CD4-positive, alpha-beta memory T cell (primary cell): Measurements from ENCODE around the gene PTPN7. TPM values are rescaled to one million over a fixed set of nuclear protein-coding genes. Genes with fewer than 3 reads are reported as not detected.
"Not testable (repeated sequence)": the region's sequence is repeated elsewhere in the genome, so short reads cannot be mapped to it uniquely, and the experiment has no call there.

Experiments used
- CTCF ChIA-PET: fragments of 350-600 bp; sonication (Branson Sonifier 250); formaldehyde crosslinking; loops from one replicate; lab custom pipeline; 2021; ENCODE audit warnings: inconsistent platforms; ENCODE audit not compliant: partially characterized antibody; lab: Charles Lee
- POLR2A ChIA-PET: fragments of 350-600 bp; sonication (Branson Sonifier 250); formaldehyde crosslinking; loops from one replicate; lab custom pipeline; 2021; ENCODE audit not compliant: partially characterized antibody; lab: Charles Lee
- DNase-seq, 5 donors: peaks; one replicate each; pipeline versions ENCODE4 v3.0.0 to v3.0.0-alpha.2; 2020 to 2022; ENCODE audit warnings: mixed read lengths in 1 of 5
- H3K27ac ChIP-seq: one replicate; pipeline ENCODE4 v1.7.0; 2013; ENCODE audit warnings: low read depth, low read length
- H3K27me3 ChIP-seq: 2 replicates; pipeline ENCODE4 v1.7.0; 2013; ENCODE audit warnings: mild to moderate bottlenecking, low read length, moderate library complexity; ENCODE audit not compliant: insufficient read depth
- H3K36me3 ChIP-seq: 2 replicates; pipeline ENCODE4 v1.7.0; 2013; ENCODE audit warnings: mild to moderate bottlenecking, low read length, moderate library complexity; ENCODE audit not compliant: insufficient read depth
- H3K4me1 ChIP-seq: 2 replicates; pipeline ENCODE4 v1.7.0; 2013; ENCODE audit warnings: mild to moderate bottlenecking, low read length, moderate library complexity; ENCODE audit not compliant: insufficient read depth
- H3K4me3 ChIP-seq, 2 donors: one replicate each; pipeline ENCODE4 v1.7.0; 2013; ENCODE audit warnings: low read length in 2 of 2, mild to moderate bottlenecking in 1 of 2
- H3K9me3 ChIP-seq, 2 donors: one replicate each; pipeline ENCODE4 v1.7.0; 2013; ENCODE audit warnings: low read length in 2 of 2, control low read depth in 1 of 2; ENCODE audit not compliant: control insufficient read depth in 1 of 2
- H3K27ac Mint-ChIP-seq, 7 donors: one replicate each; pipeline ENCODE4 v1.8.0; 2020 to 2021; ENCODE audit warnings: mixed read lengths in 7 of 7, mild to moderate bottlenecking in 6 of 7, inconsistent platforms in 3 of 7, moderate library complexity in 3 of 7
- H3K27me3 Mint-ChIP-seq, 2 donors: one replicate each; pipeline ENCODE4 v1.8.0; 2020 to 2021; ENCODE audit warnings: mixed read lengths in 2 of 2
- H3K36me3 Mint-ChIP-seq, 2 donors: one replicate each; pipeline ENCODE4 v1.8.0; 2020 to 2021; ENCODE audit warnings: mixed read lengths in 2 of 2, inconsistent platforms in 1 of 2, mild to moderate bottlenecking in 1 of 2
- H3K4me1 Mint-ChIP-seq, 4 donors: one replicate each; pipeline ENCODE4 v1.8.0; 2020 to 2021; ENCODE audit warnings: mixed read lengths in 4 of 4, mild to moderate bottlenecking in 1 of 4
- H3K4me3 Mint-ChIP-seq, 8 donors: one replicate each; pipeline ENCODE4 v1.8.0; 2020 to 2021; ENCODE audit warnings: mixed read lengths in 8 of 8, mild to moderate bottlenecking in 7 of 8, moderate library complexity in 6 of 8, inconsistent platforms in 3 of 8
- H3K9me3 Mint-ChIP-seq, 8 donors: one replicate each; pipeline ENCODE4 v1.8.0; 2020 to 2021; ENCODE audit warnings: mixed read lengths in 8 of 8, mild to moderate bottlenecking in 5 of 8, inconsistent platforms in 3 of 8, moderate library complexity in 1 of 8
- intact Hi-C: fragments of 100-400 bp; cut with micrococcal nuclease; formaldehyde crosslinking; loops from one replicate; pipeline ENCODE4 v1.15.1; 2023
- polyA plus RNA-seq, 2 donors: library from polyadenylated mRNA; unstranded; fragments of 300-500 nt; fragmentation: Illumina TruSeq; gene quantifications; one replicate each; pipeline ENCODE4 v1.2.3, GENCODE V29; 2021
- total RNA-seq, 2 experiments: library from RNA; stranded (reverse); gene quantifications; one replicate each; pipeline ENCODE4 v1.2.3, GENCODE V29; 2021

PTPN7 gene
- total and polyA plus RNA-seq, 4 experiments from 2014 or later, result 50.5 to 84.1 (median 68.0) TPM

- Mint-ChIP-seq H3K27me3 (peaks cover 7 to 16% of the 10 kb centered on the region in 2 donors), H3K4me1 (peaks cover 16 to 41% (median 19%) of the 10 kb centered on the region in 4 donors), H3K27ac (peak overlapping the region in 1 of 7 donors; percentile 71), H3K36me3 (no peaks in the 10 kb centered on the region), H3K4me3 (no peak overlapping the region), H3K9me3 (no peaks in the 10 kb centered on the region)
- no peak overlapping the region for H3K4me3 ChIP-seq
- POLR2A ChIA-PET, result no interaction called here
- peaks cover 31% of the 10 kb centered on the region for H3K4me1 ChIP-seq
- no peaks in the 10 kb centered on the region for H3K36me3 ChIP-seq
- no peaks in the 10 kb centered on the region for H3K9me3 ChIP-seq
- intact Hi-C loops, result no loop called here
- CTCF ChIA-PET, result interaction anchor here (0.7 to 1.2 kb wide), 3 partner anchors 9 to 117 kb away, joined by 3 to 4 read pairs (median 3); no protein-coding TSS in a partner anchor
- peaks cover 5% of the 10 kb centered on the region for H3K27me3 ChIP-seq
- H3K27ac ChIP-seq, result no peak overlapping the region
- DNase-seq, result no peak
Measured at GRCh38 chr1:202198366-202198724, 37.9 kb upstream of the PTPN7 start.

DNA sequence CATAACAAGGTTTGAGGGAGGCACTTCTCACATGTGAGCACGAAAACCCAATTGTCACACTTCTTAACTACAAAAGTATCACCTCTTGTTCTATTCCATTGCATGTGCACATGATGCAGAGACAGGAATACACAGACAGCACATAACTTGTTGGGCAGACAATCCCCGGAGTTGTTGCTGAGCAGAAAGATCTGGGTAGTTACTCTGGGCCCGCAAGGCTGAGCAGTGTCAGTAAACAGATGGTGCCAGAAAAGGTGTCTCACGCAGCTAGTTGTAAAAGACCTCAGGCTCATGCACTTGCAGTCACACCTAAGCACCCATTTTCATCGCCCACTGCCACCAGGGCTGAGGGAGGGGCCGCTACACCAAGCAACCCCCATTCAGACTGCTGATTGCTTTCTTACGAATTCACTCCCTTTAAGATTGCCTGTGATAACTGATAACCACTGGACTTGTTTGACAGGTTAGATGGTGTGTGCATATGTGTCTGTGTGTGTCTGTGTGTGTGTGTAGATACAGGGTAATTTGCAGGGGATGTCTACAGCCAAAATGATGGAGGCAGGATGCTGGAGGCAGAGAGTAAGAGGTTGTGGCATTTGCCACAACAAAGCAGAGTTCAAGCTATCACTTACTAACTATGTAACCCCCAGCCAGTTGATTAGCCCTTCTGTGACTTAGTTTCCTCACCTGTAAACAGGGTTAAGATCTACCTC, 37.4 kb upstream of the PTPN7 start:
- peaks cover 7 to 17% of the 10 kb centered on the region in 2 donors for H3K27me3 Mint-ChIP-seq
- DNase-seq, result peak in 1 of 5 donors; percentile 26
- peaks cover 16 to 41% (median 19%) of the 10 kb centered on the region in 4 donors for H3K4me1 Mint-ChIP-seq
- H3K27me3 ChIP-seq, result peaks cover 11% of the 10 kb centered on the region
- H3K9me3 ChIP-seq, result no peaks in the 10 kb centered on the region
- no peaks in the 10 kb centered on the region for H3K36me3 Mint-ChIP-seq
- ChIA-PET POLR2A (no interaction called here), CTCF (interaction anchor here (0.7 to 1.2 kb wide), 3 partner anchors 8 to 118 kb away, joined by 3 to 4 read pairs (median 3); no protein-coding TSS in a partner anchor)
- H3K4me1 ChIP-seq, result peaks cover 36% of the 10 kb centered on the region
- H3K9me3 Mint-ChIP-seq, result no peaks in the 10 kb centered on the region
- no peak overlapping the region for H3K27ac ChIP-seq
- no peaks in the 10 kb centered on the region for H3K36me3 ChIP-seq
- intact Hi-C loops, result no loop called here
- H3K27ac Mint-ChIP-seq, result peak overlapping the region in 1 of 7 donors; percentile 71
- no peak overlapping the region for H3K4me3 Mint-ChIP-seq
- no peak overlapping the region for H3K4me3 ChIP-seq

DNA sequence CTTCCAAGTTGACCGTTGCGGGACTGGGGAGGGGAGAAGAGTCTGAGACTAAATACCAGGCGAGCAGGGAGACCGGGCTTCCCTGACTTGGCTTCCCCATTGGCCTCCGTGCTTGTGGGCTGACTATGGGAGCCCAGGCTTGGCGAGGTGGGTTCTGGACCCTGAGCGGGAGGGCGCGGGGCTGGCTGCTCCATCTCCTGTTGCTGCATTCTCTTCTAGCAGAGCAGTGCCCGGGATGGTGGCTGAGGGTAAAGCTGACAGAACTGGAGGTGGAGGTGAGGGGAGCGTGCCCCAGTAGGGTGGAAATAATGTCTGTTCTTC, 33.9 kb upstream of the PTPN7 start:
- H3K27ac Mint-ChIP-seq, result no peak overlapping the region
- no peaks in the 10 kb centered on the region for H3K9me3 Mint-ChIP-seq
- peaks cover 12% of the 10 kb centered on the region for H3K4me1 ChIP-seq
- ChIA-PET CTCF (interaction anchor here (0.6 to 4.4 kb wide), 3 partner anchors 20 to 121 kb away, joined by 3 to 52 read pairs (median 3); no protein-coding TSS in a partner anchor), POLR2A (no interaction called here)
- H3K27me3 Mint-ChIP-seq, result peaks cover 9 to 24% of the 10 kb centered on the region in 2 donors
- H3K27ac ChIP-seq, result no peak overlapping the region
- no peaks in the 10 kb centered on the region for H3K36me3 ChIP-seq
- H3K4me3 ChIP-seq, result no peak overlapping the region
- intact Hi-C loops, result no loop called here
- DNase-seq, result no peak
- no peaks in the 10 kb centered on the region for H3K36me3 Mint-ChIP-seq
- peaks cover 14% of the 10 kb centered on the region for H3K27me3 ChIP-seq
- H3K9me3 ChIP-seq, result no peaks in the 10 kb centered on the region
- H3K4me3 Mint-ChIP-seq, result peak overlapping the region in 2 of 8 donors; percentile 41 to 54
- H3K4me1 Mint-ChIP-seq, result peaks cover 4 to 16% (median 7%) of the 10 kb centered on the region in 4 donors

DNA sequence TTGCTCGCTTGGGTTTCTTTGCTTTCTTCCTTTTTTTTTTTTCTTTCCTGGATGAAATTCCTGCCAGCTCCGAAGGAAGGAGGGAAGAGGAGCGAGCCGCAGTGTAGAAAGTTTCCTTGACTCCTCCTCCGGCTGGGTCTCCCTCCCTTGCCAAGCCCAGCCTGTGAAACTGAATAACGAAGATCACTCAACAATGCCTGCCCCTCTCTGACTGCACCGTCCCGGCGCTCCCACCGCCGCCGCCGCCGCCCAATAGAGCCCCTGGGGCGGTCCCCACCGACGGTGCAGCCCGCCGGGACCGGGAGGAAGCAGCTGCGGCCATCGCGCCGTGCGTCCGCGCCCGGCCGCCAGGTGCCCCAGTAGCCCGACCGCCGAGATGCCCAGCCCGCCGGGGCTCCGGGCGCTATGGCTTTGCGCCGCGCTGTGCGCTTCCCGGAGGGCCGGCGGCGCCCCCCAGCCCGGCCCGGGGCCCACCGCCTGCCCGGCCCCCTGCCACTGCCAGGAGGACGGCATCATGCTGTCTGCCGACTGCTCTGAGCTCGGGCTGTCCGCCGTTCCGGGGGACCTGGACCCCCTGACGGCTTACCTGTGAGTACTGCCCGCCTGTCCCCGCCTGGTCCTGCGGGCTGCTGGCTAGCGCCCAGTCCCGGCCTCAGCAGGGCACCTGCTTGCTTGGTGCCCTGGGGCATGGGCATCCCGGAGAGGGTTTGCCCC, 33.4 kb upstream of the PTPN7 start, which contains the start of gene LGR6:
Gene LGR6 (plus strand): TSS at position 186 of the 714 bp plus-strand sequence. CDS start 191 bp downstream, at position 377.
- H3K9me3 Mint-ChIP-seq, result no peaks in the 10 kb centered on the region
- POLR2A ChIA-PET, result no interaction called here
- CTCF ChIA-PET, result interaction anchor here (0.8 to 4.4 kb wide), 22 partner anchors 9 to 525 kb away, joined by 3 to 52 read pairs (median 5); partner anchors contain the start of gene UBE2T

DNA sequence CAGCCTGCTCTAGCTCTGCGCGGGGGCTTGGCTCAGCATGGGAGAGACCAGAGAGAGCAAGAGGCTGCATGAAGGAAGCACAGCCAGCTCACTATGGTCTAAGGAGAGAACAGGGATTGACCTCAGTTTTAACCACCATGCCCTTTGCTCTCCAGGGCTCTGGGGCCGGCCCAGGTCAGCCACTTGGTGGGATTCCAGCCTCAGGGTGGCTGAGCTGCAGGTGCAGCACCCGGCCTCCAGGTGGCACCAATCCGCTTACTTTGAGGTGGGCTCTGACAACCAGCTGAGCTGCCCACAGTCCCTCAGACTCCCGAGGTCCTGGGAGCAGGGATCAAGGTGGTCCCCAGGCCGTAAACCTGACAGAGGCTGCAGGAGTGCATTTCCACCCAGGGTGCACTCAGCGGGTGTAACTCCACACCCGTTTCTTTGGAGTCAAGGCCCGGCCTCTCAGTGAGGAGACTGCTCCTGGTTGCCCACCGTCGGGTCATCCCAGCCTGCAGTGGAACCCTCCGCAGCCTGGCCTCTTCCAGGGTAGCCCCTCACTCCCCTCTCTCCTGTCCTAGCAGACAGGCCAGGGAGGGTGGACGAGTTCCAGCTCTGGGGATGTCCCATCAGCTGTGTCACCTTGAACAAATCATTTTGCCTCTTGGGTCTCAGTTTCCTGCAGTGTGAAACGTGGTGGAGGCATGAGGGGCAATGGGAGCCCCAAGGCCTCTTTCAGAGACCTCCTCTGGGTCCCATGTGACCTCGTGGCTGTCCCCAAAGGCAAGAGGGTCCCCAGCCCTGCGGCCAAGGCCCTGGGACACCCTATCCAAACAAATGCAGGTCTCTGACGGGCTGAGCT, 32.6 kb upstream of the PTPN7 start:
- Histone ChIP-seq H3K4me1 (peaks cover 6% of the 10 kb centered on the region), H3K4me3 (no peak overlapping the region), H3K9me3 (no peaks in the 10 kb centered on the region), H3K36me3 (no peaks in the 10 kb centered on the region), H3K27me3 (peaks cover 14% of the 10 kb centered on the region), H3K27ac (no peak overlapping the region)
- Mint-ChIP-seq H3K4me3 (no peak overlapping the region), H3K9me3 (no peaks in the 10 kb centered on the region), H3K27me3 (peaks cover 9 to 21% of the 10 kb centered on the region in 2 donors), H3K27ac (no peak overlapping the region), H3K36me3 (no peaks in the 10 kb centered on the region), H3K4me1 (peaks cover 2 to 5% (median 3%) of the 10 kb centered on the region in 4 donors)
- intact Hi-C loops, result loop anchor here (1.0 kb wide), 2 partner anchors 122 to 526 kb away; no protein-coding TSS in a partner anchor
- CTCF ChIA-PET, result interaction anchor here (0.5 to 4.4 kb wide), 35 partner anchors 8 to 532 kb away, joined by 3 to 52 read pairs (median 5); partner anchors contain the start of gene UBE2T
- peak in 4 of 5 donors; percentile 35 to 51 (median 38) for DNase-seq
- POLR2A ChIA-PET, result interaction anchor here (1.5 kb wide), 1 partner anchor 33 kb away, joined by 4 read pairs; the partner anchor contains the start of gene PTPN7

More for the DNA sequence above, 33.4 kb upstream of the PTPN7 start, which contains the start of gene LGR6:
- H3K36me3 Mint-ChIP-seq, result no peaks in the 10 kb centered on the region
- peaks cover 4 to 13% (median 6%) of the 10 kb centered on the region in 4 donors for H3K4me1 Mint-ChIP-seq
- H3K27me3 Mint-ChIP-seq, result peaks cover 9 to 24% of the 10 kb centered on the region in 2 donors
- peak within 1 kb of the TSS in 5 of 8 donors; percentile 15 to 54 (median 33) for H3K4me3 Mint-ChIP-seq
- intact Hi-C loops, result loop anchor here (1.0 kb wide), 2 partner anchors 122 to 526 kb away; no protein-coding TSS in a partner anchor
- Histone ChIP-seq H3K27ac (no peak within 1 kb of the TSS), H3K9me3 (no peaks in the 10 kb centered on the region), H3K27me3 (peaks cover 14% of the 10 kb centered on the region), H3K4me1 (peaks cover 6% of the 10 kb centered on the region), H3K4me3 (no peak within 1 kb of the TSS), H3K36me3 (no peaks in the 10 kb centered on the region)
- no peak within 1 kb of the TSS for H3K27ac Mint-ChIP-seq
- no peak for DNase-seq

DNA sequence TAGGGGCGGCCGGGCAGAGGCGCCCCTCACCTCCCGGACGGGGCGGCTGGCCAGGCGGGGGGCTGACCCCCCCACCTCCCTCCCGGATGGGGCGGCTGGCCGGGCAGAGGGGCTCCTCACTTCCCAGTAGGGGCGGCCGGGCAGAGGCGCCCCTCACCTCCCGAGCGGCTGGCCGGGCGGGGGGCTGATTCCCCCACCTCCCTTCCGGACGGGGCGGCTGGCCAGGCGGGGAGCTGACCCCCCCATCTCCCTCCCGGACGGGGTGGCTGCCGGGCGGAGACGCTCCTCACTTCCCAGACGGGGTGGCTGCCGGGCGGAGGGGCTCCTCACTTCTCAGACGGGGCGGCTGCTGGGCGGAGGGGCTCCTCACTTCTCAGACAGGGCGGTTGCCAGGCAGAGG, 31.0 kb upstream of the PTPN7 start:
- H3K9me3 Mint-ChIP-seq, H3K4me1 ChIP-seq, H3K27ac Mint-ChIP-seq, H3K4me1 Mint-ChIP-seq, H3K4me3 Mint-ChIP-seq, H3K27ac ChIP-seq, H3K36me3 ChIP-seq, H3K9me3 ChIP-seq, intact Hi-C loops, H3K4me3 ChIP-seq, DNase-seq, H3K36me3 Mint-ChIP-seq: not testable (repeated sequence)
- CTCF ChIA-PET, result interaction anchor here (2.6 to 3.0 kb wide), 3 partner anchors 22 to 528 kb away, joined by 14 to 26 read pairs (median 25); partner anchors contain the start of gene PTPN7
- peaks cover 14% of the 10 kb centered on the region for H3K27me3 ChIP-seq
- peaks cover 10 to 17% of the 10 kb centered on the region in 2 donors for H3K27me3 Mint-ChIP-seq
- POLR2A ChIA-PET, result interaction anchor here (1.5 kb wide), 1 partner anchor 31 kb away, joined by 4 read pairs; the partner anchor contains the start of gene PTPN7
